GM18511 (cell line): ENCODE results near the gene MYO9B.
A peak's percentile ranks its signal among the peaks of the same experiment; 100 is the strongest.

Experiments
- ATAC-seq: cut with Tn5 transposase; IDR thresholded peaks from one replicate; pipeline ENCODE4 v1.9.1; 2021; ENCODE audit warnings: mild to moderate bottlenecking, moderate library complexity; ENCODE audit not compliant: unreplicated experiment

Gene MYO9B

DNA sequence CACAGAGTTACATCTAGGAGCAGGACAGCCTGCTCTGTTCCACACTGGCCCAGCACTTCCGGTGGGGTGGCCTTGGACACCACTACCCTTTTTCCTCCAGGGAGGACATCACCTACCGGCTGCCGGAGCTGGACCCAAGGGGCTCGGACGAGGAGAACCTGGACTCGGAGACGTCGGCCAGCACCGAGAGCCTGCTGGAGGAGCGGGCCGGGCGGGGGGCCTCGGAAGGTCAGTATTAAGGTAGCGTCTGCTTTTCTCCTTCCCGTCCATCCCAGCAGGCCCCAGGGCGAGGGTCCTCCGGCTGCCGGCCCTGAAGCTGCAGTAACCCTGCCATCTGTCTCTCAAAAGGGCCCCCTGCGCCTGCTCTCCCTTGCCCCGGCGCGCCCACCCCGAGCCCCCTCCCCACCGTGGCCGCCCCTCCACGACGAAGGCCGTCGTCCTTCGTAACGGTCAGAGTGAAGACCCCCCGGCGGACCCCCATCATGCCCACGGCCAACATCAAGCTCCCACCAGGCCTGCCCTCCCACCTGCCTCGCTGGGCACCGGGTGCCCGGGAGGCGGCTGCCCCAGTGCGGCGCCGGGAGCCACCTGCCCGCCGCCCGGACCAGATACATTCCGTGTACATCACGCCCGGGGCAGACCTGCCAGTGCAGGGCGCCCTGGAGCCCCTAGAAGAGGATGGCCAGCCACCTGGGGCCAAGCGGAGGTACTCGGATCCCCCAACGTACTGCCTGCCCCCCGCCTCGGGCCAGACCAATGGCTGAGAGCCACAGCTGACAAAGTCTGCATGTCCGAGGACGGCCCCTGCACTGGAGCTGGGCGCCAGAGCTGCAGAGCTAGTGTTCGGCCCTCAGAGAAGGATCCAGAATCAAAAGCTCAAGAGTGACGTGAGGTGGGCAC lies 136.2 kb downstream of the MYO9B start:
- no peak for ATAC-seq

DNA sequence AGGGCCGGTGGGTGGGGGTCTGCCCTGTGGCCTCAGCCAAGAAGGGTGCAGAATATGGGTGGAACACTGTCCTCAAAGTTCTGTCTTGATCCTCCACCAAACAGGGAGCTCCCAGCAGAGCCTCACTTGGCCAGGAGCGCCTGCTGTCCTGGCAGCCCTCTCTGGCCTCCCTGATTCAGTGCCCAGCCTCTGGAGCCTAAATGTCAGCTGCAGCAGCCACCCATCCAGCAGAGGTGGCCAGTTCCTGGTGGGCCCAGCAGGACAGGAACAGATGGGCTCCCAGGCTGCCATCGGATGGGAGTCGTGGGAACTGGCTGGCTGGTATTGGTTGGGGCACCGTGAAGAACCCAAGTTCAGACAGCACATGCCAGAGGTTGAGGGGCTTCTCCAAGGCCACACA lies 137.8 kb downstream of the MYO9B start:
- no peak for ATAC-seq

DNA sequence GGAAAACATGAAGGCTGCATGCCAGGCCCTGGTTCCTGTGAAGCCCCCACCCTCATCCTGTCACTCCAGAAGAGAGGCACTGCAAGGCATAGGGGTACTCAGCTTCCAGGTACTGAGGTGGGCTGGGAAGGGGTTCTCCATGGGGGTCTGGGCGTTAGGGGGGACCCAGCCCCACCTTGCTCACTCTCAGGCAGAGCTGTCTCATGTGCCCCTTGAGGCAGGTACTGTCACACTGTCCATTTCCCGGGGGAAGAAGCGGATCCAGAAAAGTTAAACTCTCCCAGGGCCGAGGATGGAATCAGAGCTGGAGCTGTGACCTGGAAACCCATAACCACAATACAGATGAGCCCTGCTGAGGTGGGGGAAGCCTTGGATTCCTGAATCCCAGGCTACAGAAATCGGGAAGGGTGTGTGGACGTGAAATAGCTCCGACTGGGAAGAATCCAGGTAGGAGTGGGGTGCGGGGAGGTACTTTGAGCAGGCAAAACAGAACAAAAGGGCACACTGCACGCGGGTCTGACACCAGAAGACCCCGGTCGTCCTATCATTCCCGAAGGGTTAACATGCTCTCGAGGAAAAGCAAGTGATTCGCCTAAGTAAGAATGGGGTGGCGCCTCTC lies 139.0 kb downstream of the MYO9B start:
- no peak for ATAC-seq

DNA sequence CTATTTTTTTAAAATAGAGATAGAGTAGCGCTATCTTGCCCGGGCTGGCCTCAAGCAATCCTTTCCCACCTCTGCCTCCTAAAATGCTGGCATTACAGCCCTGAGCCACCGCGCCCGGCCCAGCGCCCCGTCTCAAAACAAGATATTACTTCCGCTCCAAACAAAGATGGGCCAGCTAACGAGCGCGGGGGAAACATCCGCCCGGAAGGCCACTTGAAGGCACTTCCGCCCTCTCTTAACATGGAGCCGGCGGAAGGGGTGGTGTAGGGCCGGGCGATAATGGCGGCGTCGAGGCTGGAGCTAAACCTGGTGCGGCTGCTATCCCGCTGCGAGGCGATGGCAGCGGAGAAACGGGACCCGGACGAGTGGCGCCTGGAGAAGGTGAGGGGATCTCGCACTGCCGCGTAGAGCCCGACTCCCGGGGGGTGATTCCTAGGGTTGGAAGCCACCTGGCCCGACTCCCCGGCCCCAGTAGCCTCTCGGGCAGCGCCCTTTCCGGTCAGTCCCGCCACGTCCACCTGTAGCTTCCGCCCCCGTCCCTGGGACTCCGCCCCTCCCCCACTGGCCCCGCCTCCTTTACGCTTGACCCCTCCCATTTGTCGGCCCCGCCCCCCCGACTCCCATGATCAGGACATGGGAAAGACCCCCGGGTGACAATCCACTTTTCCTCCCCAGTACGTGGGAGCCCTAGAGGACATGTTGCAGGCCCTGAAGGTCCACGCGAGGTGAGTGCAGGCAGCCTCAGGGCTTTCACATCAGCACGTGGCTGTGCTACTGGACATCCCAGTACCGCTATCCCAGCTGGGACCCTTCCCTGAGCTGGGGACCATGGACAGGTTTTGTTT lies 139.8 kb downstream of the MYO9B start, which contains the start of gene USE1:
USE1 (plus strand) TSS at position 231 of the 845 bp plus-strand sequence; CDS start at position 280, 49 bp downstream.
- ATAC-seq = peak; percentile 85

DNA sequence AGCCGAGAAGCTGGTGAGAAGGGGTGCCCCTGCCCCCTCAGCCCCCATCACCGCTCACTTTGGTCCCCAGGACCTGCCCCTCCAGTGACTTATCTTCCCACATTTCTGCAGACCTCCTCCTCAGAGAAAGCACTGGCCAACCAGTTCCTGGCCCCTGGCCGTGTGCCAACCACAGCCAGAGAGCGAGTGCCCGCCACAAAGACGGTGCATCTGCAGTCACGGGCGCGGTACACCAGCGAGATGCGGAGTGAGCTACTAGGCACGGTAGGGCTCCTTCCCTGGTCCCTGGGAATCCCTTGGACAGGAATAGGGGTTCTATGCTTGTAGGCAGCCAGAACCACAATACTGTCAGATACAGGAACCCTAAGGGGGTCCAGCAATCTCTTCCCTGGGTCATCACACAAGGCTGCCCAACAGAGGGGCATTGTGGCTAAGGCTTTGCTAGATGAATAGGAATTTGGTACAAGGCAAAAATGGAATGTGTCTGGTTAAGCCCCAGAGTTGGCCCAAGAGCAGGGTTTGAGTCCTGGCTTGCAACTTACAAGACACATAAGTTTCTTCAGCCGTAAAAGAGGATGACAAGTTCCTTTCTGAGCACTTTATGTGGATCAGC lies 140.6 kb downstream of the MYO9B start:
- no peak for ATAC-seq

DNA sequence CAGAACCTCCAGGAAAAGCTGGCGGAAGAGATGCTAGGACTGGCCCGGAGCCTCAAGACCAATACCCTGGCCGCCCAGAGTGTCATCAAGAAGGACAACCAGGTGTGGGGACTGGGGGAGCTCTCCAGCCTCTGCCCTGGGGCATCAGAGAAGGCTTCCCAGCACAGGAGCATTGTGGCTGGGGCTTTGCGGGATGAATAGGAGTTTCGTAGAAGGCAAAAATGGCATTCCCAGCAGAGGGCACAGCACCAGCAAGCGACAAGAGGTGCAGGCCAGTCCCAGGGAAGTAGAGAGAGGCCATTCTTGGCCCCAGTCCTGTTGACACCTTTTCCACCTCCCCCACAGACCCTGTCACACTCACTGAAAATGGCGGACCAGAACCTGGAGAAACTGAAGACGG lies 143.7 kb downstream of the MYO9B start:
- no peak for ATAC-seq

DNA sequence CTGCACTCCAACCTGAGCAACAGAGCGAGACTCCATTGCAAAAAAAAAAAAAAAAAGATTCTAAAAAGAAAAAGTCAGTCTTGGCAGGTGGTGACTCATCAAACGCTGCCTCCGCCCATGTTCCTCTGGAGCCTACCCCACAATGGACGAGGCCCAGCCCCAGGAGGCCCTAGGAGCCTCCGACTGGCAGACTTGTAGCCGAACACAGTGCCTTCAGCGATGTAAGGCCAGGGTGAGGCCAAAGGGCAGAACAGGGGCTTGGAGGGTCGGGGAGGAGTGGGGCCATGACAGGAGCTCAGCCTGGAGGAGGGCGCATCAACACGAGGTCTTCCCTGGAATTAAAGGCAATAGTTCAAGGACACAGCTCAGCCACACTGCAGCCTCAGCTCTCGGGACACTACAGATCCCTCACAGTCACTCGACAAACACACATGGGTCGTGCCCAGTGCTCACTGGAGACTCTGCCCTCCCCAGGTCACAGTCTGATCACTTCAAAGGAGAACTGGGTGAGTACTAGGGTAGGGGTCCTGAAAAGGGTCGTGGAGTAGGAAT lies 144.7 kb downstream of the MYO9B start:
- ATAC-seq = no peak

DNA sequence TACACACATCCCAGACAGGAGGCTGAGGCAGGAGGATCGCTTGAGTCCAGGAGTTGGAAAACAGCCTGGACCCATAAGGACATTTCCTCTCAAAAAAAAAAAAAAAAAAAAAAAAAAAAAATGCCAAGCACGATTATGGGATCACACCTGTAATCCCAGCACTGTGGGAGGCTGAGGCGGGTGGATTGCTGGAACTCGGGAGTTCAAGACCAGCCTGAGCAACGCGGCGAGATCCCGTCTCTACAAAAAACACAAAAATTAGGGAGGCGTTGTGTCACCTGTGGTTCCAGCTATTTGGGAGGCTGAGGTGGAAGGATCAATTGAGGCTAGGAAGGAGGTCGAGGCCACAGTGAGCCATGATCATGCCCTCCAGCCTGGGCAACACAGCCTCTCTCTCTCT lies 149.5 kb downstream of the MYO9B start:
- ATAC-seq = no peak

DNA sequence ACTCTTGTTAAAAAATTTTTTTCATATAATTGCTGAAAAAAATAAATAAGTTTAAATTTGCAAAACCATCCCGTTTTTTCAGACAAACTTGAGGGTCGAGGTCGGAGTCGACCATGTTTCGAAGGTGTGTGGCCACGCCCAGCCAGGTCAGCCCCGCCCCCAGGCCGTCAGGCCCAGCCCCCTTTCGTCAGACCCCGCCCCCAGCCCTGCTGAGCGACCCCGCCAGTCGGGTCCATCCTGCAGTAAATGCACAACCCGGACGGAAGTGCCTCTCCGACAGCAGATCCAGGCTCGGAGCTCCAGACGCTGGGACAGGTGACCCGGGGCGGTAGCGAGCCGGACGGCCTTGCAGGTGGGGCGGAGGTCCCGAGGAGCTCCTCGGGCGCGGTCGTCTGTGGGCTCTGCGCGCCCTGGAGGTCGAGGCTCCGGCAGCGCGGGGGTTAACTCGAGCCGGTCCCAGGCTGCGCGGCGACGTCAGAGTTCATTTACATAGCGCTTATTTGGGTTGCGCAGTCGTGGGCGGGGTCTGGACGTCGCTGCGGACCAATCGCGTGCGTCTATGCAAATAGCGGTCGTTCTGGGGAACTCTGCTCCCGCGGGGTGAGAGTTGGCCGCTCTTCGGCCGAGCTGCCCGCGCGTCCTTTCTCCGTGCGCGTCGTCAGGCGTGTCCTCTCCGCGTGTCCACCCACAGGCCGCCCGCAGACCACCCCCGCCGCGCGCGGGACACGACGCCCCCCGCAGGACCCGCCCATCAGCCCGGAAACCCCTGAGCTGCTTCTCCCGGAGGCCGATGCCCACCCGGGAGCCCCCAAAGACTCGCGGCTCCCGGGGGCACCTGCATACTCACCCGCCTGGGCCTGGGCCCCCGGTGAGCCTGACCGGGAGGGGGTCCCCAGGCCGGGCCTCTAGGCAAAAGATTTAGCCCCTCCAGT lies 150.7 kb downstream of the MYO9B start, which contains the start of gene OCEL1:
OCEL1 (plus strand) TSS at position 225 of the 932 bp plus-strand sequence; CDS start at position 247, 22 bp downstream.
- peak; percentile 88 for ATAC-seq

DNA sequence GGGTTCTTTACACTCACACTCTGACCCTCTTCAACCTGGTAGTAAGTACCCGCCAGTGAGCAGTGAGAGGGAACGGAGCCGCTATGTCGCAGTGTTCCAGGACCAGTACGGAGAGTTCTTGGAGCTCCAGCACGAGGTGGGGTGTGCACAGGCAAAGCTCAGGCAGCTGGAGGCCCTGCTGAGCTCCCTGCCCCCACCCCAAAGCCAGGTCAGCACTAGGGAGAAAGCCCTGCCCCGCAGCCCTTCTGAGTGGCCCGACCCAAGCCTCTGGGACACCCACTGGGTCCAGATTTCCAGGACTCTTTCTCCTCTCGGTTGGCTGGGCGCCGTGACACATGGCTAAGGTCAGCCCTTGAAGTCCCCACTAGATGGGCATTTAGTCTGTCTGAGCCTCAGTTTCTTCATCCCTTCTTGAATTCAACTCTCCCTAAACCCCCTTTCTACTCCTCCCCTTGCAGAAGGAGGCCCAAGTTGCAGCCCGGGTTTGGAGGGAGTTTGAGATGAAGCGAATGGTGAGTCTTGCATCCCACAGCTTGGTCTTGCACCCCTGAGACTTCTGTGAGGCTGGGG lies 152.3 kb downstream of the MYO9B start:
- no peak for ATAC-seq

DNA sequence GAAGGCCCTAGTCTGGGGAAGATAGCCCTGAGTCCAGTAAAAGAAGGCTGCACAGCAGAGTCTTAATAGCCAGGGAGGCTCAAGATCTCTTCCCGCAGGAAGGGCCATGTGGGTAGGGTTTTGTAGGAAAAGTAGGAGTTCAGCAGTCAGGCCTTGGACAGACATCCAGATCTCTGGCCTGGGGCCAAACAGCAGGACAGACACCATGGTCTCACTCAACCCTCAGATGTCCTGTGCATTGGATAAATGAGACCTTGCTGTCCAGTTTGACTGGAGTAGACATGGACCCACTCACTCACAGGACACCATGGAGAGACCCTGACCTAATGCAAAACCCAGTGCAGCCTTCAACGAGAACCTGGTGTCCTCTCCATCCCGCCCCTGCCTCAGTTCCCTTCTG lies 154.3 kb downstream of the MYO9B start:
- ATAC-seq = no peak

DNA sequence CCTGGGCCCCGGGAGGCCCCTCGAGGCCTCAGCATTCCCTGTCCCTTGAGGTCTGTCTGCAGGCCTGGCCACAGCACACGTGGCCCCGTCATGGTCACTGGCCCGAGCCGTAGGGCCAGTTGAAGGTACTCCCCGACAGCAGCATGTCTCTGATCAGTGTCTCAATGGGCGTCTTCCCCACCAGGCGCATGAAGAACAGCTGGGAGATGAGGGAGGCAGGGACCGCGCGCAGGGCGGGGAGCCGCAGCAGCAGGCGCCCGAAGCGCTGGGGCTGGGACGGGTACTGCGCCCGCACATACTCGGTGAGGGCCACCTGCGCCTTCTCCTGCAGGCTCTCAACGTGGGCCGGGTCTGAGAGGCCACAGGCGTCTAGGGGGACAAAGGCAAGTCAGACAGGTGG lies 156.7 kb downstream of the MYO9B start:
- ATAC-seq = no peak

DNA sequence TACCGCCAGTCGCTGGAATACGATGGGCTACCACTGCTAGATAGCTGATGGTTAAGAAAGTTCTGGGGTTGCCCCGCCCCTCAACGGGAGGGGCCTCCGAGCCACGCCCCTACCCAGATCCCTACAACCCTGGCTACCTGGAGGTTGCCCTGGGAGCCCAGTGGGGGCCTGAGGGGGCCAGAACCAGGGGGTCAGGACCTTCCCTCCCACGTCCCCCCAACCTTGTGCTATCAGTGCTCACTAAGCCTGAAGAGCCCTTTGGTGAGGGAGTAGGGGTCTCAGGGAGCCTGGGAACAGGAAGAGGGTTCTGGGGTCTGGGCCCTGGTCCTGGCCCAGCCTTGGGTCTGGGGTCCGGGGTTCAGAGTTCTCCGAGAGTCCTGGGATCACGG lies 159.3 kb downstream of the MYO9B start:
- ATAC-seq = no peak

DNA sequence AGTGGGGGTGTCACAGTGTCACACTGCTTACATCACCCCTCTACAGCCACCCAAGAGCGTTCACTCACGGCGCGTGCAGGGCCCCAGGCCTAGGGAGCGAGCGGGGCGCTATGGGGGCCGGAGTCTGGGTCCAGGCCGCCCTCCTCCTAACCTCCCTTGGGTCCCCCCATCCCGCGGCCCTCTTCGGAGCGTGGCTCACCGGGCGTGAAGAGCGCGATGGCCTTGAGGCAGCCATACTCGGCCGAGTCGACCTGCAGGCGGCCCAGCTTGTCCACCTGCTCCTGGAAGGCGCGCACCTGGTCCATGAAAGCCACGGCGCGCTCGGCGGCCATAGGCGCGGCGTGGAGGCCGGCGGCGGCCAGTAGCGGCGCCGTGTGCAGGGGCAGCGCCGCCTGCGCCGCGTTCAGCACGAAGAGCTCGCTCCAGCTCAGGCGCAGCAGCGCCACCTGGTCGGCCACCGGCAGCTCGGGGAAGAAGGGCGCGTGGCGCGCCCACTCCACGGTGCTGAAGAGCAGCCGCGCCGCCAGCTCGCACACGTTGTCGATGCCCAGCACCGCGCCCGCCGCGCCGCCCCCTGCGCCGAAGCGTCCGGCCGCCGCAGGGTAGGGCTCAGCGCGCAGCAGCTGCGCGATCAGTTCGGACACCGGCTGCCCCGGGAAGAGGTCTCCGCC lies 159.9 kb downstream of the MYO9B start:
- no peak for ATAC-seq

DNA sequence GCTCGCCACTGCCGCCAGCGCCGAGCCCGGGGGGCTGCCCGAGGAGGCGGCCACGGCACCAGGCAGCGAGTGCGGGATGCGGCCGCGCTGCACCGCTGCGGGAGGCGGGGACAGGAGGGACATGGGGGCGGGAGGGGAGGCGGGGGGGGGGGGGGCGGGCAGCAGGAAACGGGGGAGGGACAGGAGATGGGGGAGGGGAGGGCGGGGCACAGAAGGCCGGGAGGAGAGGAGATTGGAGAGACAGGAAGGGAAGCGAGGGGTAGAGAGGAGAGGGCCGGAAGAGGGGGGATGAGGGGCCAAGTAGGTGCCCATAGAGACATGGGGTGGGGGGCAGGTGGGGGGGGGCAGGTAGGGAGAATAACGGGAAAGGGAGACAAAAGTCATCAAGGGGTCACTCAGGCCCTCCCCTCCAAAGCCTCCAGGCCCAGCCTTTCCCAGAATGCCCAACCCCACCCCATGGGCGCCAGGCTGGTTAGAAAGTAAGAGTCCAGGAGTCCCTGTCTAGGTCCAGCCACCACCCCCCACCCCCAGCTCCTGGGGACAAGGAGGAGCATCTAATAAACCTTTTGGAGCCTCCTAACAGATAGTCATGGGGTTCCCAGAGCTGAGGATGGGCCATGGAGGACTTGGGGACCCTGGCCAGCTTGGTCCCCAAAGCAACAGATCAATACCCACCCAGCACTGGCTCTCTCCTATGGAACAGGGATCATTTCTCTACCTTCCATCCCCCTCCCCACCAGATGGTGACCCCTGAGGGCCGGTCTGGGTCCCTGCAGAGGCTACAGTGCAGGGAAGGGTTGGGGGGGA lies 160.6 kb downstream of the MYO9B start:
- no peak for ATAC-seq

DNA sequence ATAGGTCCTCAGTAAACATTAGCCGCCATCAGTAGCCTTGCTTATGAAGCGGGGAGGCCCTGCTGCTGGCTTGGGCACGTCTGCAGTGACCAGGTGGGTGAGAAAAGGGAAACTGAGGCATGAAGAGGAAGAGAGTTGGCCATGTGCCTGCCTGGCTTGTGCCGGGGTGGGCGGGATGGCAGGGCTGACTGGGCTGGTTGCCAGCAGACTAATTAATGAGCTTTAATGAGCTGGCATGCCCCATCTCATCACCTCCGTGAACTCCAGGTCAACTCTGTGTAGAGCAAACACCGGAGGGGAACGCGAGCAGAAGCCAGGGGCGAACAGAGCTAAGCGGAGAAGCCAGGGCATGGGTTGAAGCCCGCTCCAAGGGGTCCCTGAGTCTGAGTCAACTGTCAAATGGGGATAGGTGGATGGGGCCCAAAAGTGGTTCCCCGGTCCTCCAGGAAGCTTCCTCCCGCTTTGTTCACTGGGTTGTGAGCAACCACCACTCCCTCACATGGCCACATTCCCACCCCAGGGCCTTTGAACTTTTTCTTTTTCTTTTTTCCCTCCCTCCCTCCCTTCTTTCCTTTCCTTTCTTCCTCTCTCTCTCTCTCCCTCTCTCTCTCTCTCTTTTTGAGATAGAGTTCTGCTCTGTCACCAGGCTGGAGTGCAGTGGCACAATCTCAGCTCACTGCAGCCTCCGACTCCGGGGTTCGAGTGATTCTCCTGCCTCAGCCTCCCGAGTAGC lies 161.4 kb downstream of the MYO9B start:
- ATAC-seq = no peak
